MCF 10A (cell line): ENCODE data around the gene TMC6. TPM values are rescaled to one million over a fixed set of nuclear protein-coding genes. Genes with fewer than 3 reads are reported as not detected.

Source experiments
- BruUV-seq: library from RNA; stranded (reverse); fragments of 400-500 nt; replicated peaks from 2 replicates; lab custom pipeline; 2021; lab: Mats Ljungman, UMichigan
- CTCF ChIA-PET: fragments of 300-600 bp; sonication (Branson Sonifier 250); formaldehyde crosslinking; extraction: SDS; loops from one replicate; lab custom pipeline; 2021; ENCODE audit warnings: antibody characterized with exemption, inconsistent platforms; lab: Yijun Ruan, JAX
- POLR2A ChIA-PET: fragments of 300-600, 350-650 bp; sonication (Branson Sonifier 250); formaldehyde crosslinking; extraction: SDS; loops from one replicate; lab custom pipeline; 2020; ENCODE audit warnings: antibody characterized with exemption, inconsistent platforms; lab: Yijun Ruan, JAX
- DNase-seq: peaks from one replicate; pipeline ENCODE4 v3.0.0-alpha.2; 2018; ENCODE audit not compliant: unreplicated experiment
- H3K27ac Mint-ChIP-seq: one replicate; pipeline ENCODE4 v1.8.0; 2022; ENCODE audit warnings: mild to moderate bottlenecking, low read depth, mixed read lengths; ENCODE audit not compliant: unreplicated experiment
- H3K27me3 Mint-ChIP-seq: one replicate; pipeline ENCODE4 v1.8.0; 2022; ENCODE audit warnings: mixed read lengths; ENCODE audit not compliant: insufficient read depth, unreplicated experiment
- H3K36me3 Mint-ChIP-seq: one replicate; pipeline ENCODE4 v1.8.0; 2022; ENCODE audit warnings: mild to moderate bottlenecking, moderate library complexity, mixed read lengths; ENCODE audit not compliant: insufficient read depth, unreplicated experiment
- H3K4me1 Mint-ChIP-seq: one replicate; pipeline ENCODE4 v1.8.0; 2022; ENCODE audit warnings: mixed read lengths; ENCODE audit not compliant: insufficient read depth, unreplicated experiment
- H3K4me3 Mint-ChIP-seq: one replicate; pipeline ENCODE4 v1.8.0; 2022; ENCODE audit warnings: mild to moderate bottlenecking, moderate library complexity, mixed read lengths; ENCODE audit not compliant: unreplicated experiment
- H3K9me3 Mint-ChIP-seq: one replicate; pipeline ENCODE4 v1.8.0; 2022; ENCODE audit warnings: mixed read lengths; ENCODE audit not compliant: unreplicated experiment
- CTCF ChIP-seq: fragments of 200-600 bp; IDR thresholded peaks from one replicate; pipeline ENCODE4 v1.8.0; 2022; ENCODE audit warnings: antibody characterized with exemption, mild to moderate bottlenecking; ENCODE audit not compliant: unreplicated experiment
- intact Hi-C: fragments of 100-400 bp; cut with micrococcal nuclease; formaldehyde crosslinking; loops from 2 replicates; pipeline ENCODE4 v1.14.1; 2022
- total RNA-seq: library from RNA; stranded (reverse); gene quantifications from 2 replicates; pipeline ENCODE4 v1.2.3, GENCODE V29; 2022

The TMC6 gene
- total RNA-seq, 1 experiment from 2014 or later: 3.1 TPM

DNA sequence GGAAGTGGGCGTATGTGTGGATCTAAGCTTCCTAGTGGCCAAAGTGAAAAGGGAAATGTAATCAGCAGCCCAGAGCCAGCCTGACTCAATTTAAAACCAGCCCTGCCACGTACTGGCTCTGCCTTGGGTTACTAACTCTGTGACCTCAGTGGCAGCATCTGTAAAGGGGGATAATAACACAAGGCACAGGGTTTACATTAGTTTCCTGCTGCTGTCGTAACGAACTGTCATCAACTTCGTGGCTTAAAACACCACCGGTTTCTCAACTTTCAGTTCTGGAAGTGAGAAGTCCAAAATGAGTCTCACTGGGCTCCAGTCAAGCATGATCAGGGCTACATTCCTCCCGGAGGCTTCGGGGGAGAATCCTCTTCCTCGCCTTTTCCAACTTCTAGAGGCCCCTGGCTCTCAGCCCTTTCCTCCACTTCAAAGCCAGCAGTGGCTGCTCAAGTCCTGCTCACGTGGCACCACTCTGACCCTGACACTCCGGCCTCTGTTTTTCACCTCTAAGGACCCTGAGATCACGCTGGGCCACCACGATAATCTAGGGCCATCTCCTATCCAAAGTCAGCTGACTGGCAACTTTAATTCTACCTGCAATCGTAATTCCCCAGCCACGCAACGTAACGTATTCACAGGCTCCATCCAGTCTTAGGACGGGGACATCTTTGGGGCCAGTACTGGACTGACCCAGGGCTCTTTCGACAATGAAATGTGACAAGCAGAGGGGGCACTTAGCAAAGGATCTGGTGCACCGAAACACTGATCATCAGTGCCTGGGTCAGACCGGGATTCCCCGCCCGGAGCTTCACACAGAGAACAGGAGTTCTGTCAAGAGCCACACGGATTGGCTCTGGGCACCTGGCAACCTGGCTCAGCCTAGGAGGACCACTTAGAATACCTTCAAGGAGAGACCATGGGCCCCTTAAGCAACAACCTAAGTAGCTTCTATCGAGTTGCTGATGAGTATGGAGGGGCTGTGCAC lies 14.5 kb downstream of the TMC6 start:
- BruUV-seq: no TSS peak

GRCh38 chr17:78112518-78113471 lies 15.8 kb downstream of the TMC6 start:
- H3K27ac Mint-ChIP-seq: no peak overlapping the region
- H3K36me3 Mint-ChIP-seq: no peaks in the 10 kb centered on the region
- no peaks in the 10 kb centered on the region for H3K9me3 Mint-ChIP-seq
- intact Hi-C loops: loop anchor here (1.0 kb wide), 2 partner anchors 64 to 139 kb away; no protein-coding TSS in a partner anchor
- no TSS peak for BruUV-seq
- peaks cover 11% of the 10 kb centered on the region for H3K27me3 Mint-ChIP-seq
- ChIA-PET CTCF (interaction anchor here (0.6 to 2.5 kb wide), 14 partner anchors 10 to 515 kb away, joined by 3 to 20 read pairs (median 4); partner anchors contain the start of genes SYNGR2 and TMC6), POLR2A (interaction anchor here (1.6 kb wide), 1 partner anchor 64 kb away, joined by 5 read pairs; no protein-coding TSS in a partner anchor)
- H3K4me3 Mint-ChIP-seq: no peak overlapping the region
- peaks cover 5% of the 10 kb centered on the region for H3K4me1 Mint-ChIP-seq
- peak; percentile 65 for DNase-seq
- peak; percentile 99 for TF ChIP-seq CTCF

More for the DNA sequence above, 14.5 kb downstream of the TMC6 start:
- no peak overlapping the region for H3K4me3 Mint-ChIP-seq
- ChIA-PET POLR2A (interaction anchor here (1.0 kb wide), 1 partner anchor 28 kb away, joined by 3 read pairs; no protein-coding TSS in a partner anchor), CTCF (interaction anchor here (0.7 to 2.5 kb wide), 11 partner anchors 14 to 1456 kb away, joined by 3 to 20 read pairs (median 4); partner anchors contain the start of gene TMC6)
- DNase-seq: no peak
- no peaks in the 10 kb centered on the region for H3K9me3 Mint-ChIP-seq
- H3K27me3 Mint-ChIP-seq: peaks cover 11% of the 10 kb centered on the region
- H3K27ac Mint-ChIP-seq: no peak overlapping the region
- peaks cover 5% of the 10 kb centered on the region for H3K4me1 Mint-ChIP-seq
- intact Hi-C loops: no loop called here
- TF ChIP-seq CTCF: no peak
- H3K36me3 Mint-ChIP-seq: no peaks in the 10 kb centered on the region

- H3K4me3 Mint-ChIP-seq: no peak overlapping the region
- H3K9me3 Mint-ChIP-seq: no peaks in the 10 kb centered on the region
- H3K27me3 Mint-ChIP-seq: peaks cover 11% of the 10 kb centered on the region
- H3K27ac Mint-ChIP-seq: no peak overlapping the region
- ChIA-PET POLR2A (interaction anchor here (1.6 kb wide), 1 partner anchor 65 kb away, joined by 5 read pairs; no protein-coding TSS in a partner anchor), CTCF (interaction anchor here (0.6 to 2.5 kb wide), 11 partner anchors 16 to 257 kb away, joined by 3 to 19 read pairs (median 4); partner anchors contain the start of gene TMC6)
- no TSS peak for BruUV-seq
- no peak for TF ChIP-seq CTCF
- intact Hi-C loops: loop anchor here (1.0 kb wide), 2 partner anchors 64 to 139 kb away; no protein-coding TSS in a partner anchor
- DNase-seq: no peak
- H3K4me1 Mint-ChIP-seq: peaks cover 5% of the 10 kb centered on the region
- H3K36me3 Mint-ChIP-seq: no peaks in the 10 kb centered on the region
Observed at GRCh38 chr17:78111727-78112517, 16.6 kb downstream of the TMC6 start.
